ENCODE results near the gene TMTC4.
A peak's percentile ranks its signal among the peaks of the same experiment; 100 is the strongest.

The TMTC4 gene

DNA sequence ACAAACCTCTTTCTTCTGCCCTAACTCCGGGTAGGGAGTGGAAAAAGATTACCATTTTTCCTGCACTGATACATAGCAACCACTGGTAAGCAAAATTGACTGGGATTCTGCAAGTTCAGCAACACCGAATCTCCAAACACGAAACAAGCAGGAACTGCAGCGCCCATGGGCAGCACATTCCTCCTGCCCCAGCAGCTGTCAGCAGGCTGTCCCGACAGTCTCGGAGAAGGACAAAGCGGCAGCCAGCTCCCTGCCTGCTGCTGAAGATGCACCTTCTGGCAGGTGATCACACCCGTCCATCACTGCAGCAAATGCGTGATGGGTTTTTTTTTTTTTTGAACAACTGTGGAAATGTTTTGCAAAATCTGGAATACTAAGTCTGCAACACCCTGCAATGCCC lies 6.7 kb downstream of the TMTC4 start:
- DNase-seq (ENCODE audit: low spot score) = no peak

- DNase-seq (ENCODE audit: low spot score) = no peak
Observed at GRCh38 chr13:100666124-100666523, 8.5 kb downstream of the TMTC4 start.

DNA sequence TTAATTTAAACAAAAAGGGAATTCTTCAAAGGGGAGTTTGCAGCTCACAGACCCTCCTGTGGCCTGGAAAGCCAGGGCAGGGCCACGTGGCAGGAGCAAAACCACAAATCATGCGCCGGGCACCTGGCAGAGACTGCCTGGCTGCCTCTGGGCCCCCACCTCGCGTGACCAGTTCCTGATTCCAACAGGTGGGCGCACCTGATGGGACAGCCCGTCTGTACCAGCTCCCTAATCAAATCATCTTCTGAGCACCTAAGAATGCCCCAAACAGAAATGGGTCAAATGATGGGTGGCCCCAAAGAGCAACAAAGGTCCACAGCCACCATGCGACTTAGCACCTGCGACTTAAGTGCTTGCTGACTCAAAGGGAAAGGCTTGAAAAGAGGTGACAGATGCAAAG lies 9.2 kb downstream of the TMTC4 start:
- no peak for DNase-seq (ENCODE audit: low spot score)

GRCh38 chr13:100664171-100664900 lies 10.3 kb downstream of the TMTC4 start:
- DNase-seq (ENCODE audit: low spot score) = no peak

DNA sequence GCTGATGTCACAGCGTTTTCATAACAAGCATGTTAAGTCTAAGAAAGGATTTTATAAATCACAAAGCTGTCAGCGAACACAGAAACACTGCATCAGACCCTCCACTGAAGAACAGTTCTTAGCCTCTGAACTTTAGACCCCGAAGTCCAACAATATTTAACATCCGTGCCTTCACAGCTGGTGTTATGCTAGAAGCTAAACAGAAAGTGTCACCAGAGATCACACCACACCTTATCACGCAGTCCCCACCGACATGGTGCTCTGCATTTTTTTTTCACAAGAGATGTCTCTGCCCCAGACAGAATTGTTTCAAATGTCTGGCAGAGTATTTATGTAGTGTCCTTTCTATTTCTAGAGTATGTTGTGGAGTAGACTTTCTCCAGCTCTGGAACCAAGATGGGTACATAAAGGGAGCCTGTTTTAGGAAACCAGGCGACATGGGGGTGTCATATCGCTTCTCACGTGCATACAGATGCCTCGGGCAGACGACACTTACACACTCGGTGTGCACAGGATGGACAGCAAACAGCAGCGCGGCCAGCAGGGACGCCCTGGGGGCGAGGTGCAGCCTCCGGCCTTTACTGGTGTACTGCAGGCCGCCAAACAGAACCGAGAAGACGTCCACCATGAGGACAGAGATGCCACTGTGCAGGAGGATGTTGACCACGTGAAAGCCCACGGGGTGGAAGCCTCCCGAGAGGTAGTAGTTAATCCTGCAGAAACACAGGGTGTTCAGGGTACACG lies 12.0 kb downstream of the TMTC4 start:
- DNase-seq (ENCODE audit: low spot score) = no peak

DNA sequence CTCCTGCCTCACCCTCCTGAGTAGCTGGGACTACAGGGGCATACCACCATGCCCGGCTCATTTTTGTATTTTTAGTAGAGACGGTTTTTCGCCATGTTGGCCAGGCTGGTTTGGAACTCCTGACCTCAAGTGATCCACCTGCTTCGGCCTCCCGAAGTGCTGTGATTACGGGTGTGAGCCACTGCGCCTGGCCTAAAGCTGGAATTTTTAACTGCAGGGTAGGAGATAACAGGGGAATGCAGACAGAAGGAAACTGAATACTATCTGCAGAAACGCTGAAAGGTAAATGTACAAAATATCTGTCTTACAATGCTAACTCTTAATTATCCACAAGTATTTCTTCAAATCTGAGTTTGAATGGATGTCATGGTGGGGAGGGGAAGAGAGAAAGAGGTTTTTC lies 13.8 kb downstream of the TMTC4 start:
- no peak for DNase-seq (ENCODE audit: low spot score)

GRCh38 chr13:100659578-100659977 lies 15.0 kb downstream of the TMTC4 start:
- no peak for DNase-seq (ENCODE audit: low spot score)

DNA sequence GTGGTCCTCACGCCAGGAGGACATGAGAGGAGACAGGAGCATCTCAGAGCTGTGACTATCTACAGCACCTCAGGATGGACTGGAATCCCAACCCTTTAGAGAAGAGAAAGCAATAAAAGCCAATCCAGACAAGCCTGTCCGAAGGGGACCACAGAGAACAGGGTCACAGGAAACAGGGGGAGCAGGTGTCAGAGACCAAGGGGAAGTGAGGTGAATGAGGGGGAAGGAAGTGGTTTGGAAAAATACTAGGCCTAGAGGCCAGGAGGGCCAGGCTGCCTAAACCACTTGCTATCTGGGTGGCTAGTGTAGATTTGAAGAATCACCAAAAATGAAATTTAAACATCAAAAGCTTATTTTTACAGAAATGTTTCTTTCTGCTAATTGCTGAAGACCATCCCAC lies 16.2 kb downstream of the TMTC4 start:
- no peak for DNase-seq (ENCODE audit: low spot score)

DNA sequence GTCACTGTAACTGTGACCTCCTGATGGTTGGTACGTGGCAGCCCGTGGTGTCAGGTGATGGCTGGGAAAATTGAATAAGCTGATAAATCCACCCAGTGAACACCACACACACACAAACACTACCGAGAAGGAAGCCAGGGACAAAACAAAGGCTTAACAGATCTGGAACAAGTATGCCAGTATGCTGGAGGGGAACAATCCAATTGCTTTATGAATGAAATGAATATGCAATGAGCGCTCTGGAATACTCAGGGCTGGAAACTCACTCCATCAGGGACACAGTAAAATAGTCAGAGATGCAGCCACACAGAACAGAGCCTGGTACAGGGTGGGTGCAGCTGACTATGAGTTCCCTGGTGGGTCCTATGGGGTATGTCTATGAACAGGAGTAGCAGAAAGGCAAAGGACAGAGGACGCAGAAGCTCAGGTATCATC lies 16.7 kb downstream of the TMTC4 start:
- peak; percentile 94 for DNase-seq (ENCODE audit: low spot score)

- no peak for DNase-seq (ENCODE audit: low spot score)
Observed at GRCh38 chr13:100652510-100652909, 22.1 kb downstream of the TMTC4 start.

DNA sequence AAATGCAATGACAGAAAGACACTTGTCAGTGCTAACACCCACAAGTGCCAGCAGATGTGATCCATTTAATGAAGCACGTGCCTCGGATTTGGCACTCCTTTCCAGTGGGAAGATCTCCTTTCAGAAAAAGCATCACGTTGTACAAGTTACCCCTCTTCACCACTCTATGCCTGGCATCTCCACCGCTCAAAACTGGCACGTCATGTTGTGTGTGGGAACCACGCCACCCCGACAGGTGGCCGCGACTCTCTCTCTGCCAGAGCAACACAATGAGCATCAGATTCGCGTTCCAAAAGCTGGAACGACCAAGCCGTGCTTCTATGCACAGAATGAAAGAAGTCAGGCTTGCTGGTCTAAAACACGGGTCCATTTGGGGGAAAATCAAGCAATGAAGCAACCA lies 24.3 kb downstream of the TMTC4 start:
- peak; percentile 93 for DNase-seq (ENCODE audit: low spot score)

- no peak for DNase-seq (ENCODE audit: low spot score)
Observed at GRCh38 chr13:100648354-100648753, 26.2 kb downstream of the TMTC4 start.

DNA sequence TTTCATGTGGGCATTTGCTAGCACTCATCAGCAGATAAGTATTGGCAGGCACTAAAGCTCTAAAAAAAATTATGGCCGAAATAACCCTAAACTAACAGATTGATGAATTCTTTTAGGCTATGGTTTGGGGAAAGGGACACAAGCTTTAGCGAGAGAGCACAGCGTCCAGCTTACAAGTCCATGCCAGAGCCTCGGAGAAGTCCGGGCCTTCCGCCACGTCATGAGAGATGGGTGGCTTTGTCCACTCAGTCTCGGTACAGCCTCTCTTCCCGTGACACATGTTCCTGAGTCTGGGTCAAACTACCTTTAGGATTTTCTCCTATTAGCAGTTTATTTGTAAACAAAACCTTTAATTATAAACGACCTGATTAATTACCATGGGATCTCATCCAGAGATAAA lies 27.7 kb downstream of the TMTC4 start:
- DNase-seq (ENCODE audit: low spot score) = no peak

GRCh38 chr13:100646030-100646673 lies 28.4 kb downstream of the TMTC4 start:
- peak; percentile 78 for DNase-seq (ENCODE audit: low spot score)

DNA sequence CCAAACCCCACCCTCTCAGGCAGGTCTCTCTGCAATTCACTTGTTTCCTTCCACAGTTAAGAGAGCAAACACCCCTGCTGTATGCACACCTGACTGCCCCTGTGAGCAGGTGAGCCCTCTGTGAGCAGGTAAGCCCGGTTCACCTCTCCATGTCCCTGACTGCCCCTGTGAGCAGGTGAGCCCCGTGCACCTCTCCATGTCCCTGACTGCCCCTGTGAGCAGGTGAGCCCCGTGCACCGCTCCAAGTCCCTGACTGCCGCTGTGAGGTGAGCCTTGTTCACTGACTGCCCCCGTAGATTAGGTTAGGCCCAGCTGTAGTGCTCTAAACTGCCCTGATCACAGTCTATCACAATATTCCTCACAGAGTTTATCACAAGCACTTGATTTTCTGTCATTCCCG lies 29.2 kb downstream of the TMTC4 start:
- no peak for DNase-seq (ENCODE audit: low spot score)

GRCh38 chr13:100644371-100644770 lies 30.2 kb downstream of the TMTC4 start:
- no peak for DNase-seq (ENCODE audit: low spot score)

GRCh38 chr13:100637796-100638195 lies 36.8 kb downstream of the TMTC4 start:
- no peak for DNase-seq (ENCODE audit: low spot score)

- no peak for DNase-seq (ENCODE audit: low spot score)
Observed at GRCh38 chr13:100637380-100637779, 37.2 kb downstream of the TMTC4 start.

DNA sequence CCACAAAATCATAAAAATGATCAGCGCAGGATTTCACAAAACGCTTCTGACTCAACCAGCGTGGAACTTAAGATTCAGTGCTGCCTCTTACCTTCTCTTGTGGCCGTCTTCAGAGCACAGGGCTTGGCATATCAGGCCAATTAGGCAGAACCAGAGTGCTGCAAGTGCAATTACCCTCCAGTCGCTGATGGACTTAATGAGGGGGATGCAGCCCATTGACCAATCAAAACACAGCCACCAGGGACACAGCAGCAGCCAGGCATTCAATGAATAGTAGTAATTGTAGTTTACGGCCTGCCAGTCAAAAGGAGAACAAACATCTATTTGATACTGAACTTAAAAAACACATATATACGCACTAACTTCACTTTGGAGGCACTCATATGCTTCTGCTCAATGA lies 38.2 kb downstream of the TMTC4 start:
- peak; percentile 89 for DNase-seq (ENCODE audit: low spot score)

GRCh38 chr13:100636004-100636403 lies 38.6 kb downstream of the TMTC4 start:
- no peak for DNase-seq (ENCODE audit: low spot score)

GRCh38 chr13:100634696-100635095 lies 39.9 kb downstream of the TMTC4 start:
- no peak for DNase-seq (ENCODE audit: low spot score)

- DNase-seq (ENCODE audit: low spot score) = no peak
Observed at GRCh38 chr13:100633461-100633860, 41.1 kb downstream of the TMTC4 start.

- peak; percentile 68 for DNase-seq (ENCODE audit: low spot score)
Observed at GRCh38 chr13:100630555-100630954, 44.0 kb downstream of the TMTC4 start.

Measured in putamen (tissue), 1 donor.